Activated CD4-positive, alpha-beta T cell treated with anti-CD3 and anti-CD28 coated beads for 48 hours (primary cell): ENCODE data around the gene PDE6B.

Source experiments
- DNase-seq: peaks from one replicate; pipeline ENCODE4 v3.0.0-alpha.2; 2020

PDE6B gene

DNA sequence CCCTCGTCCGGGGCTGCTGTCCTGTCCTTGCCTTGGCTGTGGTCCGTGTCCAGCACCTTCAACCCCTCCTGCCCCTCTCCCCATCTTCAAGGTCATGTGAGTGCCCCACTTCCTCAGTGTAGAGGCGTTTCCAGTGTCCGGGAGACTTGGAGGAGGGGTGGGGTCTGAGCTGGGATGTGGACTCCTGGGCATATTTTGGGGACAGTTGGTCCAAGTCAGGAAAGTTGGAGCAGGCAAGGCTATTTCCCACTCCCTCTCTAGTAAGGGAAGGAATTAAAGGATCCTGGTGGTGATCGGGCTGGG, 83.2 kb downstream of the PDE6B start:
- DNase-seq: no peak

DNA sequence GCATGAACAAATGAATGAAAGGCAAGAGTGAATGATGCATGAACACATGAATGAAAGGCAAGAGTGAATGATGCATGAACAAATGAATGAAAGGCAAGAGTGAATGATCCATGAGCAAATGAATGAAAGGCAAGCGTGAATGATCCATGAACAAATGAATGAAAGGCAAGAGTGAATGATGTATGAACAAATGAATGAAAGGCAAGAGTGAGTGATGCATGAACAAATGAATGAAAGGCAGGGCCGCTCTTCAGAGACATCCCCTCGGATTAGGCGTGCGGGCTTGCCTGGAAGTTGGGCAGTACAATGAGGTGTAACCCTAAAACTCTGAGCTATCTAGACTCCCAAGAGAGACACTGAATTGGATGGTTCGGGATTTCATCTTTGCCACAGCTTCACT, 84.0 kb downstream of the PDE6B start:
- no peak for DNase-seq

DNA sequence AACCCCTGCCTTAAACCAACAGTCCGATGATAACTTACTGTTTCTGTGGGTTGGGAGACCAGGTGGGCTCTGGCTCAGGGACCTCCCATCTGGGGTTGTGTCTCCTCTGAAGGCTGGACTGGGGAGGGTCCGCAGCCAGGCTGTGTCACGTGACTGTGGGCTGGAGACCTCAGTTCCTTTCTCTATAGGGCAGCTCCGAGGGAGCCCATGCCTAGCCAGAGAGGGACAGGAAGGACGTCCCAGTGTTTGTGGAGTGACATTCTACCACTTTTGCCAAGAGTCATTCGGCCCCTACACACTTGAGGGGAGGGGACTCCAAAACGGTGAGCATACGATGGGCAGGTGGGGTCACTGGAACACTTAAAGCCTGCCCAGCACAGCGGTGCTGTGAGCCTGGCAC, 84.7 kb downstream of the PDE6B start:
- DNase-seq: no peak

DNA sequence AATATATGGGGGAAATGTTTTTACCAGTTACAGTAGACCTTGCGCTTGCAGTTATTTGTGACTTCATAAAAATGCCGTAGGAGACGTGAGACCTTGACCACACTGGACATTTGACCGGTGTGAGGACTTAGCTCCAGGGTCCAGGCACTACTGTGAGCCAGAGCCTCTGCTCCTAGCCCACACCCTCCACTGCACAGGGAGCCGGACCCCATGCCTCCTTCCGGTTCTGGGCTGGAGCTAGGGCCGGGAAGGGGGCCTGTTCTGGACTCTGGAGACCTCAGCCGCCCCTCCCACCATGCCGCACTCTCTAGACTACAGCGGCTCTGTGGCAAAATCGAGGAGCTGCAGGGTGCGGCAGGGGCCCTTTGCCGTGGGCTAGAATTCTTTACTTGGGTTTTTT, 85.5 kb downstream of the PDE6B start:
- no peak for DNase-seq

DNA sequence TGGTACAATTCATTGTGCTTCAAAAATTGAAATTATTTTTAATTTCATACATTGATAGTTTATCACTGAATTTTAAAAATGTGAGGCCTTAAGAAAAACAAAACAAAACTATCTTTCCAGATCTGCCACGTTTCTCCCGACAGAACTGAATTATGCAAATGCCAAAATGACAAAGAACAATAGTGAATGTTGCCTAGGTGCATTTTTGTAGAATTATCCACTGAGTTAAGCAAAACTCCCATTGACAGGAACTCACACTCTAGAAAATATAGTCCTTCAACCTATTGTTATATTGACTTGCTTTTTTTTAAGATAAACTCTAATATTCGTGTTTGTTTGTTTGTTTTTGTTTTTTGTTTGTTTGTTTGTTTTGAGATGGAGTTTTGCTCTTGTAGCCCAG, 86.7 kb downstream of the PDE6B start:
- no peak for DNase-seq

DNA sequence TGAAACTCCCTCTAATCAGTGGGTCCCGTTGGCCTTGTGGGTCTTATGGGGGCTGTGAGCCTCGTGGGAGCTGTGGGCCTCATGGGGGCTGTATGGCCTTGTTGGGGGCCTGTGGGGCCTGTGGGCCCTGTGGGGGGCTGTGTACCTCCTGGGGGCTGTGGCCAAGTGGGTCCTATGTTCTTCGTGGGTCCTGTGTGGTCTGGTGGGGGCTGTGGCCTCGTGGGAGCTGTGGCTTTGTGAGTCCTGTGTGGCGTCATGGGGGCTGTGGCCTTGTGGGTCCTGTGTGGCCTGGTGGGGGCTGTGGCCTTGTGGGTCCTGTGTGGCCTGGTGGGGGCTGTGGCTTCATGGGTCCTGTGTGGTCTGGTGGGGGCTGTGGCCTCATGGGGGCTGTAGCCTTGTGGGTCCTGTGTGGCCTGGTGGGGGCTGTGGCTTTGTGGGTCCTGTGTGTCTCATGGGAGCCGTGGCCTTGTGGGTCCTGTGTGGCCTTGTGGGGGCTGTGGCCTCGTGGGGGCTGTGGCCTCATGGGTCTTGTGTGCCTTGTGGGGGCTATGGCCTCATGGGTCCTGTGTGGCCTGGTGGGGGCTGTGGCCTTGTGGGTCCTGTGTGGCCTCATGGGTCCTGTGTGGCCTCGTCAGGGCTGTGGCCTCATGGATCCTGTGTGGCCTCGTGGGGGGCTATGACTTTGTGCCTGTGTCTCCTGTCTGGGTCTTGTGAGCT, 87.7 kb downstream of the PDE6B start:
- DNase-seq: no peak

DNA sequence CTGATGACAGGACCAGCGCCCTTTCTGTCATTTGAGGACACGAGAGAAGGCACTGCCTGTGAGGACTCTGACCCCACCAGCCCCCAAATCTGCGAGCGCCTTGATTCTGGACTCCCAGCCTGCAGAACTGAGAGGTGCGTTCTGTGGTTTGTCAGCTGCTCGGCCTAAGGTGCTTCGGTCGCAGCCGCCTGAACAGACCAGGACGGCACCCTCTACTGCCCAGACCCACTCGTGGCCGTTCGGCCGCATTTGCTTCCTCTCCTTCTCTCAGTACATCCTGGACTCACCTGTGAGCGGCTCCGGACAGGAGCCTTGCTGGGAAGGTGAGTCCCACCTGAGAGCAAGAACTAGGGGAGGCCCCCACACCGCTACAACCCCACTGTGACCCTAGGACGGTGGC, 88.7 kb downstream of the PDE6B start:
- no peak for DNase-seq

DNA sequence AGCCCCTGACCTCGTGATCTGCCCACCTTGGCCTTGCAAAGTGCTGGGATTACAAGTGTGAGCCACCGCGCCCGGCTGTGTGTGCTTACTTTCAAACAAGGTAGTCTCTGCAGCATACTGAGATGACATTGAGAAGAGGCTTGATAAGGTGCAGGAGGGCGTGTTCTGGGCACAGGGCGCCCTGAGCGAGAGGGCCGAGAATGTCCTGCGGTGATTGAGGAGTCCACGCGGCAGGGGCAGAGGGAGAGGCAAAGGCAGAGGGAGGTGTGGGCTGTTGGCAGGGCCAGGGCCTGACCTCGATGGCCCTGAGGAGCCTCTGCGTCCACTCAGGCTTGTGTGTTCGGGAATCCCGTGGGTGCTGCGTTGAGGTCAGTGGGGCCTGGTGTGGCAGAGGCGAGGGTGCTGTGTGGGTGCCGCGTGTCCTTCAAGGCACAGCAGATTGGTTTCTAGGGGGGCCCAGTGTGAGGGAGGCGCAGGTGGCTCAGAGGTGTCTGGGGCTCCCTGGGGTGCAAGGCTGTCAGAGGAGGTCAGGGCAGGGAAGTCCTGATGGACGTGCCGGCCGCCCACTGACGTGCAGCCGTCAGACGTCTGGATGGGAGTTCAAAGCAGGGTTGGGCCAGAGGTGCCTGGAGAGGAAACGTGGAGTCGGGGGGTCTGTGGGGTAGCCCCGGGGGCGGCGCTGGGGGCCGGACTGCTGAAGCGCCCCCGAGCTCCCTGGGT, 92.4 kb downstream of the PDE6B start:
- no peak for DNase-seq

DNA sequence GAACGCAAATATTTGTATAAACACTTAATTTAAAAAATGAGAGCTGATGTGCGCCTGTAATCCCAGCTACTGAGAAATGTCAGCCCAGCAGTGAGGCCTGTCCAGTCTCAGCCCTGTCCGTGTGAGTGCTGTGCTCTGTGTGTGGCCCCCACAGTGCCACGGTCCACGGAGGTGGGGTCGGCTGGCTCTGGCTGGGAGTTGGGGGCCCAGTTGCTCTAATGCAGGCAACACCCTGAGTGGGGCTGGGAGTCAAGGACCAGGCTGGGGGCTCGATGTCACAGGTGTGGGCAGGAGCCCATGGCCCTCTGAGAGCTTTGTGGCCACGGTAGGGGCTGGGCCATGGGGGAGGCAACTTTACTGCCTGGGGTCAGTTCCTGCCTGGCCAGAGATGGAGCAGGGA, 93.1 kb downstream of the PDE6B start:
- DNase-seq: no peak
